Esophagus squamous epithelium (tissue), 5 donors: ENCODE data around the gene KANSL1. TPM values are rescaled to one million over a fixed set of nuclear protein-coding genes. Genes with fewer than 3 reads are reported as not detected.
A peak's percentile ranks its signal among the peaks of the same experiment; 100 is the strongest.

Experiments
- DNase-seq: peaks from one replicate; lab custom pipeline; 2025; lab: John Stamatoyannopoulos, UW
- H3K27ac ChIP-seq, 4 donors: fragments of 200-600 bp; sonication (generic); one replicate each; pipeline ENCODE4 v1.5.1; 2016 to 2019; ENCODE audit warnings: mild to moderate bottlenecking in 1 of 4
- H3K27me3 ChIP-seq, 4 donors: fragments of 200-600 bp; sonication (generic); 1 replicate in 3 of 4; 2 replicates in 1 of 4; pipeline versions ENCODE4 v1.5.1 to v1.6.0; 2017 to 2021; ENCODE audit warnings: antibody characterized with exemption in 1 of 4
- H3K36me3 ChIP-seq, 3 donors: fragments of 200-600 bp; sonication (generic); one replicate each; pipeline ENCODE4 v1.5.1; 2016 to 2019
- H3K4me1 ChIP-seq, 3 donors: fragments of 200-600 bp; sonication (generic); one replicate each; pipeline ENCODE4 v1.5.1; 2017 to 2019
- H3K4me3 ChIP-seq, 4 donors: fragments of 200-600 bp; sonication (generic); 1 replicate in 3 of 4; 2 replicates in 1 of 4; pipeline ENCODE4 v1.5.1; 2016 to 2019; ENCODE audit warnings: mild to moderate bottlenecking in 2 of 4, moderate library complexity in 1 of 4
- H3K9me3 ChIP-seq, 3 donors: fragments of 200-600 bp; sonication (generic); one replicate each; pipeline ENCODE4 v1.5.1; 2016 to 2019
- POLR2A ChIP-seq, 4 donors: fragments of 450-650 bp; IDR thresholded peaks; one replicate each; pipeline ENCODE4 v1.6.1; 2017; ENCODE audit warnings: antibody characterized with exemption in 4 of 4, mild to moderate bottlenecking in 4 of 4, moderate library complexity in 3 of 4
- WGBS, 2 donors: methylation state at CpG; one replicate each; pipeline ENCODE4 v1.1.5; 2018; 5-methylcytosine and 5-hydroxymethylcytosine counted together
- intact Hi-C: fragments of 100-400 bp; cut with DNase I; formaldehyde crosslinking; loops from one replicate; pipeline ENCODE4 v1.15.0; 2022
- total RNA-seq, 4 donors: library from RNA; depleted of rRNA; stranded (reverse); fragments of >200 nt; gene quantifications; one replicate each; pipeline ENCODE4 v1.1.0, GENCODE V29; 2016
- TF ChIP-seq, protein P1 (sequence below), 6 experiments: fragments of 450-650 bp in 4 of 6; fragments of 200-600 bp in 2 of 6; sonication (generic) in 2 of 6; IDR thresholded peaks; one replicate each; pipeline ENCODE4 v1.5.1; 2016 to 2019; ENCODE audit warnings: antibody characterized with exemption in 6 of 6, mild to moderate bottlenecking in 4 of 6, moderate library complexity in 4 of 6
- donor health status: DM: yes; HTN: yes; CAD: no.

KANSL1 gene
- total RNA-seq, 4 donors from 2014 or later, result 31.0 to 79.0 (median 51.8) TPM

GRCh38 chr17:46100590-46100989 is 92.6 kb downstream of the KANSL1 start:
- Histone ChIP-seq H3K4me1 (peaks cover 14 to 61% (median 21%) of the 10 kb centered on the region in 3 donors), H3K36me3 (no peaks in the 10 kb centered on the region), H3K4me3 (no peak overlapping the region), H3K9me3 (no peaks in the 10 kb centered on the region), H3K27me3 (no peaks in the 10 kb centered on the region), H3K27ac (peak overlapping the region in 2 of 4 donors; percentile 33 to 67)
- TF ChIP-seq, protein P1, sequence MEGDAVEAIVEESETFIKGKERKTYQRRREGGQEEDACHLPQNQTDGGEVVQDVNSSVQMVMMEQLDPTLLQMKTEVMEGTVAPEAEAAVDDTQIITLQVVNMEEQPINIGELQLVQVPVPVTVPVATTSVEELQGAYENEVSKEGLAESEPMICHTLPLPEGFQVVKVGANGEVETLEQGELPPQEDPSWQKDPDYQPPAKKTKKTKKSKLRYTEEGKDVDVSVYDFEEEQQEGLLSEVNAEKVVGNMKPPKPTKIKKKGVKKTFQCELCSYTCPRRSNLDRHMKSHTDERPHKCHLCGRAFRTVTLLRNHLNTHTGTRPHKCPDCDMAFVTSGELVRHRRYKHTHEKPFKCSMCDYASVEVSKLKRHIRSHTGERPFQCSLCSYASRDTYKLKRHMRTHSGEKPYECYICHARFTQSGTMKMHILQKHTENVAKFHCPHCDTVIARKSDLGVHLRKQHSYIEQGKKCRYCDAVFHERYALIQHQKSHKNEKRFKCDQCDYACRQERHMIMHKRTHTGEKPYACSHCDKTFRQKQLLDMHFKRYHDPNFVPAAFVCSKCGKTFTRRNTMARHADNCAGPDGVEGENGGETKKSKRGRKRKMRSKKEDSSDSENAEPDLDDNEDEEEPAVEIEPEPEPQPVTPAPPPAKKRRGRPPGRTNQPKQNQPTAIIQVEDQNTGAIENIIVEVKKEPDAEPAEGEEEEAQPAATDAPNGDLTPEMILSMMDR (IDR thresholded peaks at IDR 0.05), result no peak
- TF ChIP-seq POLR2A (IDR thresholded peaks at IDR 0.05), result no peak
- 62 to 65% methylated on average over 2 of the region's 2 CpGs for WGBS, 2 donors
- intact Hi-C loops, result no loop called here
- DNase-seq, result no peak

DNA sequence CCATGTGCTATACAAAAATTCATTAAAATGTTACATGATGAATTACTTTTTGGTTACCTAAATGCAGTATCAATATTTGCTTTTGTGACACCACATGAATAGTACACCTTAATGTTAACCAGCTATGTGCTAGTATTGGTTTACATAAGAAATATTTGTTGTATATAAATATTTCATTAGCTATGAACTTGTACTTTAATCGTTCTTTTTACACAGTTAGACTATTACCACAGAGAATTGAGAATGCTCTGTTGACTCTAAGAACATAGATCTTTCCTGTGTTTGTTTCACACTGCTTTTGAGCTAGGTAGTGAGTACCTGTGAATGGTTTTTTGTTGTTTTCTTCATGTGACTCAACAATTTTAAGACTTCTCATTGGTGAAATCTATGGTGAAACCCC is 93.4 kb downstream of the KANSL1 start:
- intact Hi-C loops, result no loop called here
- H3K9me3 ChIP-seq, result no peaks in the 10 kb centered on the region

DNA sequence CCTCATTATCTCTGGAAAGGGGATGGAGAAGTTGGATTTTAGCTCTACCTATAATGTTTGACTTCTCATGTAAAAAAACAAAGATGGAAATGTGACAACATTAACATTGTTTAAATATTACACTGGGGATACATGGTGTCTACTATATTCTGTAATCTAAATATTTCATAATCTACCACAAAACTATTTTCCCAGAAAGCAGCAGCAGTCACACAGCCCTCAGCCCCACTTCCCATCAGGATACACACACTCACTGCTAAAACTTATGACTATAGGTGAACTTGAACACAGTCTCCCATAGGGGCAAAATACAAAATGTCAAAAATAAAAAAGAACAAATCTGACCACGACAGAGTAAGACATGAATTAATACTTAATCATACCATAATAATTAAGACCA is 95.7 kb downstream of the KANSL1 start:
- TF ChIP-seq, protein P1 (IDR thresholded peaks at IDR 0.05), result no peak
- TF ChIP-seq POLR2A (IDR thresholded peaks at IDR 0.05), result no peak

More for the DNA sequence above, 93.4 kb downstream of the KANSL1 start:
- 60 to 64% methylated on average over 1 of the region's 1 CpG for WGBS, 2 donors
- DNase-seq, result no peak
- H3K27me3 ChIP-seq, result no peaks in the 10 kb centered on the region
- TF ChIP-seq, protein P1 (IDR thresholded peaks at IDR 0.05), result no peak
- TF ChIP-seq POLR2A (IDR thresholded peaks at IDR 0.05), result no peak
- no peaks in the 10 kb centered on the region for H3K36me3 ChIP-seq
- H3K4me1 ChIP-seq, result peaks cover 14 to 61% (median 21%) of the 10 kb centered on the region in 3 donors
- peak overlapping the region in 1 of 4 donors; percentile 16 for H3K27ac ChIP-seq
- no peak overlapping the region for H3K4me3 ChIP-seq

DNA sequence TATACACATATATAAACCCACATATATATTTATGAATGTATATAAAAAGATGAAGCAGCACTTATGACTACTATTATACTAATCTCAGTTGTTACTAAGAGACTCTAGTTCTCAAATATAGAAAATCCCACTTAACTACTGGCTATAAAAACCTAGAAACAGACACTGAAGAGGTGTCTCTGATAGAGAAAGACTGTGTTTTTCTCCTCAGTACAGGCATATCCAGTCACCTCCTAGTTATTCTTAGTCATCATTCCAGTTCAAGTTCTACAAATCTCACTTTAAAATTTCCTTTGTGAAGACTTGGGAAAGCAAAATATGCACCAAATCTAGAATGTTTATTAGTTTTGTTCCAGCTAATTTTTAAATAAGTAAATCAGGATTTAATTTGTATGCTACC is 100.2 kb downstream of the KANSL1 start:
- H3K4me1 ChIP-seq, result peaks cover 0 to 10% (median 0%) of the 10 kb centered on the region in 3 donors
- H3K36me3 ChIP-seq, result peaks cover 0 to 43% (median 0%) of the 10 kb centered on the region in 3 donors
- H3K4me3 ChIP-seq, result no peak overlapping the region
- H3K9me3 ChIP-seq, result no peaks in the 10 kb centered on the region
- TF ChIP-seq, protein P1 (IDR thresholded peaks at IDR 0.05), result no peak
- no peak for TF ChIP-seq POLR2A (IDR thresholded peaks at IDR 0.05)
- DNase-seq, result no peak
- intact Hi-C loops, result no loop called here
- H3K27ac ChIP-seq, result no peak overlapping the region
- H3K27me3 ChIP-seq, result no peaks in the 10 kb centered on the region

More for the DNA sequence above, 95.7 kb downstream of the KANSL1 start:
- intact Hi-C loops, result no loop called here
- no peak for DNase-seq
- Histone ChIP-seq H3K27me3 (no peaks in the 10 kb centered on the region), H3K9me3 (no peaks in the 10 kb centered on the region), H3K36me3 (peaks cover 0 to 15% (median 0%) of the 10 kb centered on the region in 3 donors), H3K27ac (no peak overlapping the region), H3K4me3 (no peak overlapping the region), H3K4me1 (peaks cover 14 to 44% (median 21%) of the 10 kb centered on the region in 3 donors)
- 39 to 61% methylated on average over 1 of the region's 1 CpG for WGBS, 2 donors

DNA sequence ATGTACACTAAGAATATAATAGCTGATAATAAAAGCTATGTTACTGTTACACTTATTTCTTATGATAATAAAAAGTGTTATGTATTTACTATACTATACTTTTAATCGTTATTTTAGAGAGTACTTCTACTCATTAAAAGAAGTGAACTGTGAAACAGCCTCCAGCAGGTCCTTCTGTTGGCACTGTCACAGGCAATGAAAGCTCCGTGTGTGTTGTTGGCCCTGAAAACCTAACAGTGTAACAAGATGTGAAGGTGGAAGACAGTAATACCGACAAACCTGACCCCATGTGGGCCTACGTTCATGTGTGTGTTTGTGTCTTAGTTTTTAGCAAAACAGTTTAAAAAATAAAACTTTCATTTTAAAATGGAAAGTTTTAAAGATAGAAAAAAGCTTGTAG is 102.4 kb downstream of the KANSL1 start:
- Histone ChIP-seq H3K36me3 (peaks cover 0 to 53% (median 0%) of the 10 kb centered on the region in 3 donors), H3K27me3 (no peaks in the 10 kb centered on the region), H3K4me3 (no peak overlapping the region), H3K4me1 (no peaks in the 10 kb centered on the region), H3K27ac (no peak overlapping the region), H3K9me3 (no peaks in the 10 kb centered on the region)
- 70 to 72% methylated on average over 4 of the region's 4 CpGs for WGBS, 2 donors
- intact Hi-C loops, result no loop called here
- no peak for DNase-seq
- TF ChIP-seq, protein P1 (IDR thresholded peaks at IDR 0.05), result no peak
- no peak for TF ChIP-seq POLR2A (IDR thresholded peaks at IDR 0.05)
